Tibial nerve (tissue), 4 donors: Measurements from ENCODE around the gene CLN3. TPM values are rescaled to one million over a fixed set of nuclear protein-coding genes. Genes with fewer than 3 reads are reported as not detected.

Experiments
- DNase-seq, 2 donors: peaks; one replicate each; pipeline ENCODE4 v3.0.0-alpha.2; 2019; ENCODE audit warnings: low spot score in 2 of 2
- H3K27ac ChIP-seq, 4 donors: fragments of 200-600 bp; sonication (generic) in 3 of 4; one replicate each; pipeline ENCODE4 v1.5.1; 2017 to 2019; ENCODE audit warnings: mild to moderate bottlenecking in 1 of 4
- H3K27me3 ChIP-seq, 2 donors: fragments of 200-600 bp; sonication (generic) in 1 of 2; one replicate each; pipeline versions ENCODE4 v1.5.1 to v1.6.0; 2017 to 2019
- H3K36me3 ChIP-seq, 3 donors: fragments of 200-600 bp; sonication (generic); one replicate each; pipeline ENCODE4 v1.5.1; 2018 to 2019
- H3K4me1 ChIP-seq, 4 donors: fragments of 200-600 bp; sonication (generic) in 3 of 4; one replicate each; pipeline ENCODE4 v1.5.1; 2017 to 2019
- H3K4me3 ChIP-seq, 4 donors: fragments of 200-600 bp; sonication (generic) in 3 of 4; one replicate each; pipeline ENCODE4 v1.5.1; 2017 to 2019; ENCODE audit warnings: mild to moderate bottlenecking in 1 of 4, moderate library complexity in 1 of 4
- H3K9me3 ChIP-seq, 4 donors: fragments of 200-600 bp; sonication (generic) in 3 of 4; one replicate each; pipeline ENCODE4 v1.5.1; 2017 to 2019
- EP300 ChIP-seq, 2 donors: sonication (generic); formaldehyde crosslinking; IDR thresholded peaks; one replicate each; pipeline ENCODE4 v1.6.1; 2017; ENCODE audit warnings: antibody characterized with exemption in 2 of 2, mild to moderate bottlenecking in 1 of 2
- POLR2A ChIP-seq, 2 donors: fragments of 450-650 bp; IDR thresholded peaks; one replicate each; pipeline ENCODE4 v1.6.1; 2017; ENCODE audit warnings: antibody characterized with exemption in 2 of 2, mild to moderate bottlenecking in 2 of 2, moderate library complexity in 2 of 2
- WGBS, 2 donors: methylation state at CpG; one replicate each; pipeline ENCODE4 v1.1.5; 2018; 5-methylcytosine and 5-hydroxymethylcytosine counted together
- total RNA-seq, 4 donors: library from RNA; depleted of rRNA; stranded (reverse); fragments of >200 nt; gene quantifications; one replicate each; pipeline ENCODE4 v1.1.0, GENCODE V29; 2016
- TF ChIP-seq, protein P1 (sequence below), 5 experiments: fragments of 200-600 bp in 3 of 5; fragments of 450-650 bp in 2 of 5; sonication (generic) in 3 of 5; IDR thresholded peaks; one replicate each; pipeline ENCODE4 v1.5.1; 2016 to 2019; ENCODE audit warnings: antibody characterized with exemption in 5 of 5, mild to moderate bottlenecking in 3 of 5, moderate library complexity in 2 of 5

The CLN3 gene
- total RNA-seq, 4 donors from 2014 or later, result 25.8 to 45.1 (median 29.7) TPM

DNA sequence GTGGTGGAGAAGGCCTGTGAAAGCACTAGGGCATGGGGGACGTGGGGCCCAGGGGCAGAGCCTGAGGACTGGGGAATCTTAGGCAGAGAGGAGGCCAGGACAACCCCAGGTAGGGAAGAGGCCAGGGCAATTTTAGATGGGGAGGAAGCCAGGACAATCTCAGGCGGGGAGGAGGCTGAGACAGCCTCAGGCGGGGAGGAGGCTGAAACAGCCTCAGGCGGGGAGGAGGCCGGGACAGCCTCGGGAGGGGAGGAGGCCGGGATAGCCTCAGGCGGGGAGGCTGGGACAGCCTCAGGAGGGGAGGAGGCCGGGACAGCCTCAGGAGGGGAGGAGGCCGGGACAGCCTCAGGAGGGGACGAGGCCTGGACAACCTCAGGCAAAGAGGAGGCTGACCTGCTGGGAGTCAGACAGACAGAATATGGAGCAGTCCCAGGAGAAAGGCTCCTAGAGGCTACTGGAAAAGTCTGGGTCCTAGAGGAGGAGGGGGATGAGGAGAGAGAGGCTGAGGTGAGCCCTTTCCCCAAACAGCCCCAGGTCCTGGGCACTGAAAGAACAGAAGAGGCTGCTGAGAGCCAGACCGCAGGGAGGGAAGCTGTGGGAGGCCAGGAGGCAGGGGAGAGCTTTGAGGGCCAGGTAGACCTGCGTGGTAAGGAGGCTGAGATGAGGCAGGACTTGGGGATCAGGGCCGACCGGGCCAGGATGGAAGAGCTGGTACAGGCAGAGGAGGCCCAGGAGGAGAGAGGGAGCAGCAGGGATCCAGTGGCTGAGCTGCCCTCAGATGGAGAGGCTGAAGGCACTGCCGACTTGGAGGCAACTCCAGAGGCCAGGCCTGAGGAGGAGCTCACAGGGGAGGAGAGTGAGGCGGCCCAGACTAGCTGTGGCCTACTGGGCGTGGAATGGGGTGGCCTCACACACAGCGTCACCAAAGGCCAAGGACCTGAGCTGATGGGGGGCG lies 4.2 kb upstream of the CLN3 start:
- WGBS, 2 donors, result 82 to 88% methylated on average over 20 of the region's 20 CpGs
- DNase-seq, result no peak

GRCh38 chr16:28495098-28495793 lies 3.4 kb upstream of the CLN3 start:
- TF ChIP-seq EP300 (IDR thresholded peaks at IDR 0.05) (no peak), POLR2A (IDR thresholded peaks at IDR 0.05) (no peak)
- TF ChIP-seq, protein P1, sequence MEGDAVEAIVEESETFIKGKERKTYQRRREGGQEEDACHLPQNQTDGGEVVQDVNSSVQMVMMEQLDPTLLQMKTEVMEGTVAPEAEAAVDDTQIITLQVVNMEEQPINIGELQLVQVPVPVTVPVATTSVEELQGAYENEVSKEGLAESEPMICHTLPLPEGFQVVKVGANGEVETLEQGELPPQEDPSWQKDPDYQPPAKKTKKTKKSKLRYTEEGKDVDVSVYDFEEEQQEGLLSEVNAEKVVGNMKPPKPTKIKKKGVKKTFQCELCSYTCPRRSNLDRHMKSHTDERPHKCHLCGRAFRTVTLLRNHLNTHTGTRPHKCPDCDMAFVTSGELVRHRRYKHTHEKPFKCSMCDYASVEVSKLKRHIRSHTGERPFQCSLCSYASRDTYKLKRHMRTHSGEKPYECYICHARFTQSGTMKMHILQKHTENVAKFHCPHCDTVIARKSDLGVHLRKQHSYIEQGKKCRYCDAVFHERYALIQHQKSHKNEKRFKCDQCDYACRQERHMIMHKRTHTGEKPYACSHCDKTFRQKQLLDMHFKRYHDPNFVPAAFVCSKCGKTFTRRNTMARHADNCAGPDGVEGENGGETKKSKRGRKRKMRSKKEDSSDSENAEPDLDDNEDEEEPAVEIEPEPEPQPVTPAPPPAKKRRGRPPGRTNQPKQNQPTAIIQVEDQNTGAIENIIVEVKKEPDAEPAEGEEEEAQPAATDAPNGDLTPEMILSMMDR (IDR thresholded peaks at IDR 0.05), result no peak
- WGBS, 2 donors, result 74% methylated on average over 13 of the region's 13 CpGs
- Histone ChIP-seq H3K9me3 (no peaks in the 10 kb centered on the region), H3K27ac (peak overlapping the region in 2 of 4 donors; percentile 61 to 77), H3K4me1 (peaks cover 0 to 9% (median 6%) of the 10 kb centered on the region in 4 donors), H3K27me3 (no peaks in the 10 kb centered on the region), H3K36me3 (no peaks in the 10 kb centered on the region), H3K4me3 (peak overlapping the region in 3 of 4 donors; percentile 22 to 36 (median 23))
- no peak for DNase-seq

More for the DNA sequence above, 4.2 kb upstream of the CLN3 start:
- H3K36me3 ChIP-seq, result no peaks in the 10 kb centered on the region
- TF ChIP-seq, protein P1 (IDR thresholded peaks at IDR 0.05), result no peak
- no peak for TF ChIP-seq EP300 (IDR thresholded peaks at IDR 0.05)
- TF ChIP-seq POLR2A (IDR thresholded peaks at IDR 0.05), result no peak
- peaks cover 0 to under 1% (median under 1%) of the 10 kb centered on the region in 4 donors for H3K4me1 ChIP-seq
- H3K27me3 ChIP-seq, result no peaks in the 10 kb centered on the region
- H3K27ac ChIP-seq, result peak overlapping the region in 1 of 4 donors; percentile 77
- no peaks in the 10 kb centered on the region for H3K9me3 ChIP-seq
- H3K4me3 ChIP-seq, result peak overlapping the region in 1 of 4 donors; percentile 23

GRCh38 chr16:28494121-28494851 lies 2.4 kb upstream of the CLN3 start, which contains the start of gene APOBR:
Gene APOBR (plus strand): TSS chr16:28494643. CDS start chr16:28494682, 39 bp downstream.
- no peaks in the 10 kb centered on the region for H3K9me3 ChIP-seq
- H3K36me3 ChIP-seq, result peaks cover 0 to 7% (median 0%) of the 10 kb centered on the region in 3 donors
- no peaks in the 10 kb centered on the region for H3K27me3 ChIP-seq
- DNase-seq, result peak in 1 of 2 donors; percentile 31
- TF ChIP-seq, protein P1 (IDR thresholded peaks at IDR 0.05), result no peak
- no peak for TF ChIP-seq POLR2A (IDR thresholded peaks at IDR 0.05)
- peak in 1 of 2 donors; percentile 51 for TF ChIP-seq EP300 (IDR thresholded peaks at IDR 0.05)
- H3K4me3 ChIP-seq, result peak within 1 kb of the TSS in 3 of 4 donors; percentile 22 to 36 (median 23)
- WGBS, 2 donors, result 66 to 67% methylated on average over 12 of the region's 12 CpGs
- H3K27ac ChIP-seq, result peak within 1 kb of the TSS in 3 of 4 donors; percentile 48 to 77 (median 61)
- H3K4me1 ChIP-seq, result peaks cover 0 to 19% (median 6%) of the 10 kb centered on the region in 4 donors

DNA sequence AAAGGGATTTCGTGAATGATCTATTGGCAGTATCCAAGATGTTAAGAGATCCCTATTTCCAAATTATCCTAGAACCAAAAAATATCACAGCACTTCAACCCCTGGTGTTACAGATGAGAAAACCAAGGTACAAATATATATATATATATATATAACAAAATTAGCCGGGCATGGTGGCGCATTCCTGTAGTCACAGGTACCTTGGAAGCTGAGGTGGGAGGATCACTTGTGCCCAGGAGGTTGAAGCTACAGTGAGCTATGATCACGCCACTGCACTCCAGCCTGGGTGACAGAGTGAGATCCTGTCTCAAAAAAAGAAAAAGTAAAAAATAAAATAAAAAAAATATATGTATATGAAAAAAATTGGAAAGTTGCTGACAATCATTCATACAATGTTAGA lies 637 bp upstream of the CLN3 start:
- Histone ChIP-seq H3K9me3 (no peaks in the 10 kb centered on the region), H3K4me1 (peaks cover 0 to 23% (median 6%) of the 10 kb centered on the region in 4 donors), H3K4me3 (peak overlapping the region in 2 of 4 donors; percentile 83 to 96), H3K27ac (peak overlapping the region; percentile 87 to 99 (median 96)), H3K27me3 (no peaks in the 10 kb centered on the region), H3K36me3 (peaks cover 0 to 24% (median 0%) of the 10 kb centered on the region in 3 donors)
- no peak for DNase-seq
- WGBS, 2 donors, result 53 to 54% methylated on average over 4 of the region's 4 CpGs
- TF ChIP-seq, protein P1 (IDR thresholded peaks at IDR 0.05), result no peak
